GM13977 (cell line): ENCODE measurements around the gene CEACAM20.
"Not testable (repeated sequence)": the region's sequence is repeated elsewhere in the genome, so short reads cannot be mapped to it uniquely, and the experiment has no call there.

ENCODE experiments used
- DNase-seq: peaks from one replicate; pipeline ENCODE4 v3.0.0; 2012; ENCODE audit warnings: low spot score
- CTCF ChIP-seq: IDR thresholded peaks from 2 replicates; pipeline ENCODE4 v1.5.1; 2012; ENCODE audit warnings: mild to moderate bottlenecking, control low read depth; ENCODE audit not compliant: insufficient read depth; ENCODE audit errors: extremely low read depth, missing control alignments
- in situ Hi-C: fragments of 300-500 bp; cut with MboI; formaldehyde crosslinking; loops from one replicate; pipeline ENCODE4 v1.12.0; 2022; ENCODE audit warnings: low sequenced_read_pairs, low pct_unique_long_range_greater_than_20kb, mixed read lengths, inconsistent platforms; ENCODE audit not compliant: unreplicated experiment

CEACAM20 gene

GRCh38 chr19:44549507-44549906 lies 20.0 kb upstream of the CEACAM20 start:
- TF ChIP-seq CTCF: no peak
- in situ Hi-C loops: no loop called here
- DNase-seq: no peak

GRCh38 chr19:44548736-44549135 lies 19.3 kb upstream of the CEACAM20 start:
- DNase-seq: no peak
- in situ Hi-C loops: no loop called here
- TF ChIP-seq CTCF: no peak

GRCh38 chr19:44544031-44544430 lies 14.6 kb upstream of the CEACAM20 start:
- DNase-seq: no peak
- no peak for TF ChIP-seq CTCF
- in situ Hi-C loops: no loop called here

- TF ChIP-seq CTCF: no peak
- in situ Hi-C loops: no loop called here
- no peak for DNase-seq
Observed at GRCh38 chr19:44542671-44543070, 13.2 kb upstream of the CEACAM20 start.

- no peak for TF ChIP-seq CTCF
- in situ Hi-C loops: no loop called here
- DNase-seq: no peak
Observed at GRCh38 chr19:44540736-44541135, 11.3 kb upstream of the CEACAM20 start.

- in situ Hi-C loops: no loop called here
- no peak for TF ChIP-seq CTCF
Observed at GRCh38 chr19:44539991-44540390, 10.5 kb upstream of the CEACAM20 start.

GRCh38 chr19:44539236-44539826 lies 9.9 kb upstream of the CEACAM20 start:
- no peak for DNase-seq
- no peak for TF ChIP-seq CTCF
- in situ Hi-C loops: no loop called here

More at GRCh38 chr19:44539991-44540390, 10.5 kb upstream of the CEACAM20 start:
- no peak for DNase-seq

GRCh38 chr19:44535361-44535760 lies 5.9 kb upstream of the CEACAM20 start:
- DNase-seq, in situ Hi-C loops: not testable (repeated sequence)
